Fibroblast of villous mesenchyme (primary cell): ENCODE results near the gene SHOC1. TPM values are rescaled to one million over a fixed set of nuclear protein-coding genes. Genes with fewer than 3 reads are reported as not detected.
A peak's percentile ranks its signal among the peaks of the same experiment; 100 is the strongest.

Experiments
- DNase-seq: peaks from one replicate; pipeline ENCODE4 v3.0.0-alpha.2; 2010; ENCODE audit warnings: low read depth
- H3K4me3 ChIP-seq: 2 replicates; pipeline ENCODE4 v1.5.1; 2011; ENCODE audit warnings: low read depth, mild to moderate bottlenecking, low read length
- total RNA-seq: library from RNA; depleted of rRNA; stranded (reverse); fragments of >200 nt; gene quantifications from 2 replicates; pipeline ENCODE4 v1.2.3, GENCODE V29; 2012
- TF ChIP-seq, protein P1 (sequence below): IDR thresholded peaks from 2 replicates; pipeline ENCODE4 v1.5.1; 2012; ENCODE audit warnings: low read depth, mild to moderate bottlenecking, low read length; ENCODE audit not compliant: insufficient read depth

Gene SHOC1
- total RNA-seq, 1 donor, result under 0.01 TPM

DNA sequence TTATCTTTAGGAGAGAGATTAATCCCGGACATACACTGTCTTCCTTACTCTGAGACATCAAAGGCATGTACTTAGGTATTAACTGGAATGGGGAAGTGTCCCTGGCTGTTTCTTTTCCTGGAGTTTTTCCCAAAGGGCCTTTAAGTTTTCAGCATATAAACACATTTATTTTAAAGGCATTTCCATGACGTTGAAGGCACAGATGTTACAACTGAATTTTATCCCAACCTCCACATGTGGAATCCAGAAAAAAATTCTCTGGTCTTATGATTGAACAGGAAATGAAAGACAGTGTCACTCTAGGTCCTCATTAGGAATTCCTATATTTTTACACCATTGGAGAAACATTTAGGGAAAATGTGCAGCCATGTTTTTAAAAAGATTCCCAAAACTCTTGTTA is 41.6 kb upstream of the SHOC1 start:
- TF ChIP-seq, protein P1, sequence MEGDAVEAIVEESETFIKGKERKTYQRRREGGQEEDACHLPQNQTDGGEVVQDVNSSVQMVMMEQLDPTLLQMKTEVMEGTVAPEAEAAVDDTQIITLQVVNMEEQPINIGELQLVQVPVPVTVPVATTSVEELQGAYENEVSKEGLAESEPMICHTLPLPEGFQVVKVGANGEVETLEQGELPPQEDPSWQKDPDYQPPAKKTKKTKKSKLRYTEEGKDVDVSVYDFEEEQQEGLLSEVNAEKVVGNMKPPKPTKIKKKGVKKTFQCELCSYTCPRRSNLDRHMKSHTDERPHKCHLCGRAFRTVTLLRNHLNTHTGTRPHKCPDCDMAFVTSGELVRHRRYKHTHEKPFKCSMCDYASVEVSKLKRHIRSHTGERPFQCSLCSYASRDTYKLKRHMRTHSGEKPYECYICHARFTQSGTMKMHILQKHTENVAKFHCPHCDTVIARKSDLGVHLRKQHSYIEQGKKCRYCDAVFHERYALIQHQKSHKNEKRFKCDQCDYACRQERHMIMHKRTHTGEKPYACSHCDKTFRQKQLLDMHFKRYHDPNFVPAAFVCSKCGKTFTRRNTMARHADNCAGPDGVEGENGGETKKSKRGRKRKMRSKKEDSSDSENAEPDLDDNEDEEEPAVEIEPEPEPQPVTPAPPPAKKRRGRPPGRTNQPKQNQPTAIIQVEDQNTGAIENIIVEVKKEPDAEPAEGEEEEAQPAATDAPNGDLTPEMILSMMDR, result no peak
- DNase-seq, result no peak
- H3K4me3 ChIP-seq, result no peak overlapping the region

DNA sequence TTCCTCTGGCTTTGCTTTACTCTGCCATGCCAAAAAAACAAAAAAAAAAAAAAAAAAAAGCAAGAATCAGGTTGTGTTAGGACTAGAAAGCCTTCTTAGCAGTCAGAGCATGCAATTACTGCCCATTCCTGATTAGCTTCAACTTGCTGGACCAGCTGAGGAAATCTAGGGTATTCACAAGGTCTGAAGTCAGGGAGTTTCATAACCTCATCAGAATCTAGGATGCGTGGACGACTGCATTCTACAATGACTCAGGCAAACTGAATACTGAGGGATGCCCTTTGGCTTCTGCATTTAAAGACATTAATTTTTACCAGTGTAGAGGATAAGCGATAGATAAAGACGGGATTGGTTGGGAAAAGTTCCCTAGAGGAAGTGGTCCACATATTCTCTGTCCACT is 39.2 kb upstream of the SHOC1 start:
- TF ChIP-seq, protein P1, result no peak
- DNase-seq, result peak; percentile 76
- no peak overlapping the region for H3K4me3 ChIP-seq

DNA sequence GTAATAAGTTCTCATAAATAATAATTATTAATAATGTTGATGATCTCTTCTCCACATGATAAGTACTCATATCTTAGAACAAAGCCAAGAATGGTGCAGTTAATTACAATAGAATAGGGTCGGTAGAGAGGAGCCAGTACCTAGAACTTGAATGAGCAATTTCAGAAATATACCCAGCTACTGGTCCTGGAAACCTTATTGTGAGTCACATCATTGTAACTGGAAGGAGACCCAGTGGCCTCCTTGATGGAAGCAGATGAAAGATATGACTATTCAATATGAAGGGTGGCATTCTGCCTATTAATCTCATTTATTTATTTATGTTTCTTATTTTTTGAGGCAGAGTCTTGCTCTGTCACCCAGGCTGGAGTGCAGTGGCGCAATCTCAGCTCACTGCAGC is 37.7 kb upstream of the SHOC1 start:
- TF ChIP-seq, protein P1, result no peak
- no peak for DNase-seq
- H3K4me3 ChIP-seq, result no peak overlapping the region

DNA sequence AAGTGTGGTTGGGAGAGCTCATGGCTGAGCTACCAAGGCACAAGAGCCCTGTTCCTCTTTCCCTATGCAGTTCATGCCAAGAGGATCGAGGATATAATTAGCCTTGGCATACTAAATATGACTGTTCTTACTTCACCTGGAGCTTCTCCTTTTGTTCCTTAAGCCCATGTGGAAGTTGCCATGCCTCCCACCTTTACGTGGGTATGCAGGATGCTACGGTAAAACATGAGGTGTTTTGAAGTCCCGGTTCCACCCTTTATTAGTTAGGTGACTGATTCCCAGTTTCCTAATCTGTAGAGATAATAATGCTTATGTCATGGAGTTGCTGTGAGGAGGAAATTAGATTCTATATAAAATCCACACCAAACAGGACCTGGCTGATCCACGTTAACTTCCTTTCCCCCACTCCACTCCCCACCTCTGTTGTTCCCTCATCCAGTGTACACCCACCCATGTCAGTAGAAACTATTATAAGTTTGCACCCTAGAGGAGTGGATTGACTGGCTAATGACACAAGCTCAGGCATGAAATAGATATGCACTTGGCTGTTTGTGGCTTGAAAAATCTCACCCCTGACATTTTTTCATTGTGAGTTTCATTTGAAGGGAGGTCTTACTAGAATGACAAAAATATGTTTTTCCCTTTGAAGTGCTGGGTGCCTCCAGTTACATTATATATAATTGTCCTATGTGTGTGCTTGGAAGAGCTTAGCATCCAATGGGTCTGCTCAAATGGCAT is 36.8 kb upstream of the SHOC1 start:
- no peak for DNase-seq
- no peak overlapping the region for H3K4me3 ChIP-seq
- TF ChIP-seq, protein P1, result no peak

DNA sequence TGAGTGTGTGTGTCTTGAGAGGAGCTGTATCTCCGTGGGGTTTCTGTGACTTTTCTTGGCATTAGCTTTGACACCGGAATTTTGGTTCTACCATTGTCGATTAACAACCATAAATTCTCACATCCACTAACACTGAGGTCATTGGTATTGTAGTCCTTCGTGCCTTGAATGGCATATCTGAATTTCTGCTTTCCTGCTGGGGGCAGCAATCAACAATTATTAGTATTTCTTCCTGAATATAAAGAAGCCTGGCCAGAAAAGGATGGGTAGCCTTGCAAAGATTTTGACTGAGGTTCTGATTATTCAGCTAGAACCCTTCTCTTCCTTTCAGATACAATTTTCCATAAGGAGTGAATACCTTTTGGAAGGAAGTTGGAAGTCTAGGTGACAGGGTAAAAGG is 33.5 kb upstream of the SHOC1 start:
- peak; percentile 31 for DNase-seq
- TF ChIP-seq, protein P1, result no peak
- H3K4me3 ChIP-seq, result no peak overlapping the region

DNA sequence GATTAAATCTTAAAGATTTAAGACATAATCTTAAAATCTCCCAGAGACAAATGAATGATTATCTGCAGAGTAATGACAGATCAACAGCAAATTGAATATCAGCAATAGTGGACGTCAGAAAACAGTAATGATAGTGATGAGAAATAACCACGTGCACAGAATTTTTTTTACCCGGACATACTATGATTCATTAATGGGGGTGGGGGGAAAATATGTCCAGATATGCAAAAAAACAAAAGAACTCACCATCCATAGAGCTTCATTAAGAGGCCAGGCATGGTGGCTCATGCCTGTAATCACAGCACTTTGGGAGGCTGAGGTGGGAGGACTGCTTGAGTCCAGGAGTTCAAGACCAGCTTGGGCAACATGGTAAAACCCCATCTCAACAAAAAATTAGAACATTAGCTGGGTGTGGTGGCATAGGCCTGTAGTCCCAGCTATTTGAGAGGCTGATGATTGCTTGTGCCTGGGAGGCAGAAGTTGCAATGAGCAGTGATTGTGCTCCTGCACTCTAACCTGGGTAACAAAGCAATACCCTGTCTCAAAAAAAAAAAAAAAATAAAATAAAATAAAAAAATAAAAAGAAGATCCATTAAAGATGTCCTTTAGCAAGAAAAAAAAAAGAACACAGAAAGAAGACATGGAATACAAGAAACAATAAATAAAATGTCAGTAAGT is 30.9 kb upstream of the SHOC1 start:
- DNase-seq, result peak; percentile 20
- TF ChIP-seq, protein P1, result no peak
- H3K4me3 ChIP-seq, result no peak overlapping the region
